HL-60 (cell line): ENCODE measurements around the gene PBXIP1. TPM values are rescaled to one million over a fixed set of nuclear protein-coding genes. Genes with fewer than 3 reads are reported as not detected.

Experiments used
- DNase-seq, 2 experiments: peaks; one replicate each; pipeline ENCODE4 v3.0.0-alpha.2; 2010 to 2020; ENCODE audit warnings: low read depth in 1 of 2, low spot score in 1 of 2
- H3K27ac ChIP-seq: fragments of 250-450 bp; sonication (Bioruptor Pico); replicated peaks from 2 replicates; pipeline ENCODE4 v1.5.1; 2020; ENCODE audit warnings: mild to moderate bottlenecking, moderate library complexity
- H3K27me3 ChIP-seq: fragments of 250-450 bp; sonication (Bioruptor Pico); 2 replicates; pipeline ENCODE4 v1.5.1; 2021; ENCODE audit warnings: mild to moderate bottlenecking, moderate library complexity; ENCODE audit not compliant: insufficient read depth, poor library complexity, severe bottlenecking
- H3K4me3 ChIP-seq: replicated peaks from 2 replicates; pipeline ENCODE4 v1.5.1; 2011; ENCODE audit warnings: mild to moderate bottlenecking, control low read depth, low read length; ENCODE audit not compliant: insufficient read depth
- CTCF ChIP-seq: IDR thresholded peaks from one replicate; pipeline ENCODE4 v1.5.1; 2011; ENCODE audit warnings: low read length, control low read depth, inconsistent platforms; ENCODE audit not compliant: insufficient read depth
- GABPA ChIP-seq: IDR thresholded peaks from 2 replicates; pipeline ENCODE4 v1.6.1; 2012; ENCODE audit warnings: low read depth
- POLR2AphosphoS5 ChIP-seq: IDR thresholded peaks from 2 replicates; pipeline ENCODE4 v1.6.1; 2012; ENCODE audit warnings: low read depth
- REST ChIP-seq: IDR thresholded peaks from 2 replicates; pipeline ENCODE4 v1.6.1; 2012; ENCODE audit warnings: low read depth; ENCODE audit not compliant: insufficient replicate concordance
- SPI1 ChIP-seq: IDR thresholded peaks from 2 replicates; pipeline ENCODE4 v1.6.1; 2012; ENCODE audit warnings: low read depth, mild to moderate bottlenecking, borderline replicate concordance
- microRNA-seq: library from miRNA; unstranded; fragments of <30 nt; microRNA quantifications from one replicate; pipeline ENCODE4, GENCODE V29; 2018

Gene PBXIP1

GRCh38 chr1:154899041-154899440 lies 56.9 kb downstream of the PBXIP1 start:
- no peak overlapping the region for H3K27ac ChIP-seq
- no peak overlapping the region for H3K4me3 ChIP-seq
- peaks cover 2% of the 10 kb centered on the region for H3K27me3 ChIP-seq
- TF ChIP-seq REST (no peak), POLR2AphosphoS5 (no peak), SPI1 (no peak), GABPA (no peak), CTCF (no peak)
- no peak for DNase-seq

- peaks cover 2% of the 10 kb centered on the region for H3K27me3 ChIP-seq
- no peak for DNase-seq
- H3K27ac ChIP-seq: no peak overlapping the region
- no peak for TF ChIP-seq GABPA
- no peak for TF ChIP-seq POLR2AphosphoS5
- no peak for TF ChIP-seq CTCF
- no peak for TF ChIP-seq SPI1
- TF ChIP-seq REST: no peak
- no peak overlapping the region for H3K4me3 ChIP-seq
Measured at GRCh38 chr1:154896771-154897286, 59.1 kb downstream of the PBXIP1 start.

- DNase-seq: no peak
- no peak overlapping the region for H3K27ac ChIP-seq
- H3K27me3 ChIP-seq: peaks cover 2% of the 10 kb centered on the region
- no peak overlapping the region for H3K4me3 ChIP-seq
- TF ChIP-seq SPI1 (no peak), GABPA (no peak), REST (no peak), CTCF (no peak), POLR2AphosphoS5 (no peak)
Measured at GRCh38 chr1:154895798-154896197, 60.1 kb downstream of the PBXIP1 start.

Small RNA genes within 50 kb of the gene (microRNA-seq; reads per million reads assigned to microRNA genes)
- not detected for gene MIR4258
